ENCODE measurements around the gene YBX1.
"Not testable (repeated sequence)": the region's sequence is repeated elsewhere in the genome, so short reads cannot be mapped to it uniquely, and the experiment has no call there.

The YBX1 gene

GRCh38 chr1:42681741-42682483 is at the start of gene YBX1:
Gene YBX1 (plus strand): TSS chr1:42682418. CDS start chr1:42682566, 148 bp downstream.
- DNase-seq: peak; percentile 93 to 94

DNA sequence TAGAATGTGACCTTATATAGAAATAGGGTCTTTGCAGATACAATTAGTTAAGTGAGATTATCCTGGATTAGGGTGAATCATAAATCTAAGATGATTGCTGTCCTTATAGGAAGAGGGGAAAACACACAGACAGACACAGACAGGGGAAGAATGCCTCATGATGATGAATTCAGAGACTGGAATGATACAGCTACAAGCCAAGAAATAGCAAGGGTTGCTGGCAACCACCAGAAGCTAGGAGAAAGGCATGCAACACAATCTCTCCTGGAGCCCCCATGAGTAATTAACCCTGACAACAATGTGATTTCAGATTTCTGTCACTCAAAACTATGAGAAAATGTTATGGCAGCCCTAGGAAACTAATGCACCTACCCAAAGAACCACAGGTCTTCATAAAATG is 43.1 kb upstream of the YBX1 start:
- DNase-seq: no peak

DNA sequence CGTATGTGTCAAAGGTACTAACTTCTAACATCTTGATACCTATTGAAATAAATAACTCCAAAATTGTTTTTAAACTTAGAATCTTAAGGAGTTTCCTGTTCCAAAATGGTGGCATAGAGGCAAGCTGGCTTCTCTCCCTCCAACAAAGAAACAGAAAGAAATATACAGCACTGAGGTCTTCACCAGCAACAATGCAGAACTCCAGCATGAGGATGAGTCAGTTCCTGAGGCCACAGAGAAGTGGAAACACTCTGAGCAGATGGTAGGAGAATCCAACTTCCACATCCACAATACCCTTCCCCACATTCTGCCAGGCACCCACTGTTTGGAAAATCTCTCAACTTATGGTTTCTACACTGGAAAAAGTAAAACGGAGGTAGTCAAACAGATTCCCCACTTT is 36.2 kb upstream of the YBX1 start:
- DNase-seq: no peak

GRCh38 chr1:42657201-42657600 is 25.0 kb upstream of the YBX1 start:
- no peak for DNase-seq

DNA sequence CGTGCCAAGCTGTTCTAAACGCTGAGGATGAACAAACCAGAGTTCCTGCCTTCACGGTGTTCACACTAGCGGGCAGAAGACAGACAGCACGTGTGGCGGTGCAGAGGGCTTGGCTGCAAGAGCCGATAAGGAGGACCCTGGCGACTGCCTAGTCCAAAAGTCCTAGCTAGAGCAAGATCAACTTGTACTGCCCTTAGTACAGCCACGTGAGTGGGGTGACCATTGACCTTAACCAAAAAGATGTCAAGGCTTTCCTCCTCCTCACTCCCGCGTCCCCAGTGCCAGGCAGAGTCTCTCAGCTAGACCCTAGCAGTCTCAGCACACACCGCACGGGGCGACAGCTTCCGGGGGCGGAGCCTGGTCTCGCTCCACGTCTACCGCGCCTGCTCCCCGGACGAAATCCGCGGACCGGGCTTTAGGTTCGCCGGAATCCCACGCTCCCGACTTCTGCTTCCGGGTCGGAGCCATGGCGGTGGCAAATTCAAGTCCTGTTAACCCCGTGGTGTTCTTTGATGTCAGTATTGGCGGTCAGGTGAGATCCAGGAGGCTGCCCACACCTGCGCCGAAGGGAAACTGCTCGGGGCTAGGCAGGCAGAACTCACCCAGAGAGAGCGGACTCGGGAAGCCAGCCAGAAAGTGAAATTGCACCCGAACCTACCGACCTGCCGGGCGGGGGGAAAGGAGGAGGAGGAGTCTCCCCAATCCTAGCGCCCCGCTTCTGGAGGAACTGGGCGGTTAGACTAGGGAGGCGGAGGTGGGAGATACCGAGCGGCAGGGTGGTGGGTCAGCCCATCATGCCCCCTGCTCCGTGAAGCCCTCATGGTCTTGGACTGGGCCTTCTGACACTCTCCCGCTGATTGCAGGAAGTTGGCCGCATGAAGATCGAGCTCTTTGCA is 24.0 kb upstream of the YBX1 start, which contains the start of gene PPIH:
Gene PPIH (plus strand): TSS at position 443 of the 896 bp plus-strand sequence. CDS start 24 bp downstream, at position 467.
- DNase-seq: peak; percentile 93

DNA sequence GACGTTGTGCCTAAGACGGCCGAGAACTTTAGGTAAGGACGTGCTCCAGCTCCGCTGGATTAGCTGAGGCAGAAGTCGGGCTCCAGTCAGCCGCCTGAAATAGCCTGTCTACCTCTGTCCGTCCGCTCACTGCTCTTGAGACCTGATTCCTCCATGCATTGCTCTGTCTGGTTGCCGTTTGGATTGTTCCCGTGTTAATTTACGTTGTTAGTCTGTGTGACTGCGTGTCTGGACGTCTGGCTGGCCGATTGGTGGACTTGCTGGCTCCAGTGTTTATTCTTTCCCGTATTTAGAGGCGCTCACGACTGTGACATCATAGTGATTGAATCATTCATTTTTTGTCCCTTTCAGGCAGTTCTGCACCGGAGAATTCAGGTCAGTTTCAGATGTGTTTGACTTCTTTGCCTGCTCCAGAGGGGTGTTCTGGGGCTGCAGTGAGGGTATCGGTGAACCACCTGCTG is 23.3 kb upstream of the YBX1 start:
- DNase-seq: no peak

GRCh38 chr1:42660907-42661500 is 21.2 kb upstream of the YBX1 start:
- no peak for DNase-seq

- no peak for DNase-seq
Observed at GRCh38 chr1:42669936-42670335, 12.3 kb upstream of the YBX1 start.

DNA sequence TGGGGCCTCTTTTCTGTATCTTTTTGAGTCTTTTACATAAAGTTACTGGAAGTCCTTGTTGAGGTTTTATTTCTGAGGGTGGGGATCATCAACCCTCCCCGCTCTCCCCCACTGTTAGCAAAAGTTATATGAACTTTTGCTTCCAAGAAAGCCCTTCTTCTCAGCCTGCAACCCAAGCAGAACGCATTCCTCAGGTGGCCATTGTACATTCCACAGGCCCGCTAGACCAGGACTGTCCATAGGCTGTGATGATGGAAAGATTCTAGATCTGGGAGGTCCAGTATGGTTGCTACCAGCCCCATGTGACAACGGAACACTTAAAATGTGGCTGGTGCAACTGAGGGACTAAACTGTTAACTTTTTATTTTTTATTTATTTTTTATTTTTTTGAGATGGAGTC is 11.8 kb upstream of the YBX1 start:
- no peak for DNase-seq

DNA sequence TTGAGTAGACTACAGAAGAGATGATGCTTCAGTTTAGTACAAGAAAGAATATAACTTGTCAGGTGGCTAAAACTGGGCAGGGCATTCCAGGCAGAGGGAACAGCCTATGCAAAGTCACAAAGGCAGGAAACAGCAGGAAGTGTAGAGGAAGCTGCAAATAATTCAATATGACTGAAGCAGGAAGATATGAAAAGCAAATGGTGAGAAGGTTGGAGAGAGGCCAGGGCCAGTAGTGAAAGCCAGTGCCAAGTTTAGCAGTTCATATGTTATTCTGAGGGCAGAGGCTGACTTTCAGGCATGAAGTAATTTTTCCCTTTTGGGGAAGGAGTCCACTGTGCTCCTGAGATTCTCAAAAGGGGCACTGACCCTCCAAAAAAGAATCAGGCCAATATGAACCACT is 8.0 kb upstream of the YBX1 start:
- DNase-seq: no peak

DNA sequence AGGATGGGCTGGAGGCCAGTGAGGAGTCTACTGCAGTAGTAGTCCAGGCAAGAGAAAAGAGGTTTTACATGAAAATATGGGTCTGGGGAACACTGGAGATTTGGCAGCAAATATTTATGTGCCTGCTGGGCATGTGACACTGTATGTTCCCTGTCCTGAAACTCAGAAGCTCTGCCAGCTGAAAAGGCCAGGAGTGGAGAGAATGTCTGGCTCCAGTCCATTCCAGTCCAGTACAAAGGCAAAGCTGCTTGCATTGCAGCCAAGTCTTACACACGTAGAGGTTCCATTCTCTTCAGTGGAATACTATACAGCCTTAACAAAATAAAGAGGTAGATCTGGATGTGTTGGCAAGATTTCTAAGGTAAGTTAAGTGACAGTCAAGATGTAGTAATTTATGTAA is 7.5 kb upstream of the YBX1 start:
- DNase-seq: no peak

- DNase-seq: no peak
Observed at GRCh38 chr1:42675467-42675866, 6.8 kb upstream of the YBX1 start.

DNA sequence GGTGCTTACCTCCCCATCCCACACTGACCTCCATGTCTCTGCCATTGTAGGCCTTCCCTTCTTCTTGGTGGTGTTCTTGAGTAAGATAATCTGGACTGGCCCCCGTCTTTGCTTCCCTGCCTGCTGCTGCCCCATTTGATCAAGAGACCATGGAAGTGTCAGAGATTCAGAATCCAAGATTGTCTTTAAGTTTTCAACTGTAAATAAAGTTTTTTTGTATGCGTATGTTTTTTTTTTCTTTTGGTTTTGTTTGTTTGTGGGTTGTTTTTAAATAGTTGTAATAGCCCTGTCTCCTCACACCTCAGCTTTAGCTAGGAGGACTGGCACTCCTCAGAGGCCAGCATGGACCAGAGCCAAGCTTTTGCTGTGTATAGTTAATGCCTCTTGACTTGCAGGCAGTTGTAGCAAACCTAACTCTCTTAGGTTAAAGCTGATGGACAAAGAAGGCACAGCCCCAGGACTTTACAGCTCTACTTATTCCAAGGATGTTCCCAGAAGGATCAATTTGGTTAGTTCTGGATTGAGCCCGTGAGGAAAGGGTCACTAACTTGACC is 5.6 kb upstream of the YBX1 start:
- DNase-seq: no peak

DNA sequence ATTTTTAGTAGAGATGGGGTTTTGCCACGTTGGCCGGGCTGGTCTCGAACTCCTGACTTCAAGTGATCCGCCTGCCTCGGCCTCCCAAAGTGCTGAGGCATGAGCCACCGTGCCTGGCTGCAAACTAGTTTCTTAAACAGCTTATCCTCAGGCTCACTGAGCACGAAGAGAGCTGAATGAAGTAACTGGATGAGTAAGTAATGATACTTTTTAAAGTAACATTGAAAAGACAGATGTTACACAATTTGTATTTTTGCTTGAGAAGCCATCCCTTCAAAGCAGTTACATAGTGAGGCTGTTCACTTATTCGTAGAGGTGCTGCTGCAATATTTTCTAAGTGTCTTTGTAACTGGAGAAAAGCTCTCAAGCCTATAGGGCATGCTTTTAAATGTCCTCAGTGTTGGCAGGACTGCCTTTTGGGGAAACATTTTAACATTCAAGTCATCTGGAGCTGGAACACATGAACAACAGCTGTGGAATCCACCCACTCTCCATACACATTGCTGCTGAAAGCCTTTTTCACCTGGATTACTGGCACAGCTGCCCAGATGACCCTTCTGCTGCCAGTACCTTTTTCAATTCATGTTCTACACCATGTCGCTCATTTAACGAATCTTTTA is 2.7 kb upstream of the YBX1 start:
- no peak for DNase-seq

- no peak for DNase-seq
Observed at GRCh38 chr1:42680055-42680454, 2.2 kb upstream of the YBX1 start.

DNA sequence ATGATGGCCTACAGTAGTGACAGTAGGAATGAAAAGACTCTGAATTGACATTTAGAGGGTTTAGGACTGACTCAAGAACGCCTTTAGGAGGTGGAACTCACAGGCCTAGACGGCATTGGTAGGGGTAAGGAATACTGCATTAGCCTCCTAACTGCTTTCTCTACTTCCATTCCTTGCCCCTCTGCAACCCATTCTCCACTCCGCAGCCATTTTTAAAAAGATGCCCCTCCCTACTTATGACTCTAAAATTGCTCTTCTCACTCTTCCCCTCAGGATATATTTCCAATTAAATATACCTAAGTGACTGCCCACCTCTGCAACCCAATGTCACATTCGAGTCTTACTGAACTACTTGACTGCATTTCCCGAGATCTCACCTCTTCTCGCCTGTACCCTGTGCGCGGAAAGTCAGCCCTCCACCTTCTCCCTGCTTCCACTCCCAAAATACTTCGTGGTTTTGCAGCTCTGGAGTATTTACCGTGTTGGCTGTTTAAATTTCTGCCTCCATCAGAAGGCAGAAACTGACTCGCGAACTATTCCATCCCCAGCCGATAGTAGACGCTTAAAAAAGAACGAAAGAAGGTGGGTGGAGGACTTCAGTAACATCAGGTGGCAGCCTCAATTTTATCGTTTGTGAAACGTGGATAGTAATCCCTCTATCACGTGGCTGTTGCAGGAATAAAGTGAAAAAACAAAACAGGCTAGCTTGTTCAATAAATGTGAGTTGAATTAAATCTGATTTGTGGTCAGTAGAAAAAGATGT is 1.1 kb upstream of the YBX1 start:
- DNase-seq: peak in 1 of 2 experiments; percentile 10

DNA sequence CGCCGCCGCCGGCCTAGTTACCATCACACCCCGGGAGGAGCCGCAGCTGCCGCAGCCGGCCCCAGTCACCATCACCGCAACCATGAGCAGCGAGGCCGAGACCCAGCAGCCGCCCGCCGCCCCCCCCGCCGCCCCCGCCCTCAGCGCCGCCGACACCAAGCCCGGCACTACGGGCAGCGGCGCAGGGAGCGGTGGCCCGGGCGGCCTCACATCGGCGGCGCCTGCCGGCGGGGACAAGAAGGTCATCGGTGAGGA is 193 bp downstream of the YBX1 start:
- DNase-seq: not testable (repeated sequence)

DNA sequence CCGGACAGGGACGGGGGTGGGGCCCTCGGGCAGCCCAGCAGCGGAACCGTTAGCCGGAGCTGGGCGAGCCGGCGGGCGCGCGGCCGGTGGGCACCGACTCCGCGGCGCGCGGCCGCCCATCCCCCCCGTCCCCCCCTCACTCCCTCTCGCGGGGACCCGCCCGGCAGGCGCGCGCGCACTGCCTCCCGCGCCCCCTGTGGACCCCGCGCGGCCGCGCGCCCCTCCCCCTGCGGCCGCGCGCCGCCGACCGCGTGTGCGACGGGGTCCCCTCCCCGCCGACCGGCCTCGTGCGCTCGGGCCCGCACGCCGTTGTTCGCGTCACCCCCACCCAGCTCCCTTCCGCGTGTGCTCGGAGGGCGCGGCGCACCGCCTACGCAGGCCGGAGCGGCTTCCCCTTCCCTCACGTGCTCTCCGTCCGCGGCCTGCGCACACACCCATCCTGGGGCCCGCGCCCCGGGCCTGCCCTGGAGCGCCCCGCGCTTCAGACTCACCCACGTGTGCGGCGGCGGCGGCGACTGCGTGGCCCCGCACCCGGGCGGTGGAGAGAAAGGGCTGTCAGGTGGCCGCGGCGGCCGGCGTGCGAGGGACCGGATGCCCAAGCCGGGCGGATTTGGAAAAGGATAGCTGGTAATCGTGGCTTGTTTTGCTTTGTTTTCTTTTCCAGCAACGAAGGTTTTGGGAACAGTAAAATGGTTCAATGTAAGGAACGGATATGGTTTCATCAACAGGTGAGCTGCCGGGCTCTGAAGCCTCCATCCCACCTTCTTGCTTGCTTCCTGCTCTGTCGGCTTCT is 717 bp downstream of the YBX1 start:
- peak; percentile 44 to 52 for DNase-seq

DNA sequence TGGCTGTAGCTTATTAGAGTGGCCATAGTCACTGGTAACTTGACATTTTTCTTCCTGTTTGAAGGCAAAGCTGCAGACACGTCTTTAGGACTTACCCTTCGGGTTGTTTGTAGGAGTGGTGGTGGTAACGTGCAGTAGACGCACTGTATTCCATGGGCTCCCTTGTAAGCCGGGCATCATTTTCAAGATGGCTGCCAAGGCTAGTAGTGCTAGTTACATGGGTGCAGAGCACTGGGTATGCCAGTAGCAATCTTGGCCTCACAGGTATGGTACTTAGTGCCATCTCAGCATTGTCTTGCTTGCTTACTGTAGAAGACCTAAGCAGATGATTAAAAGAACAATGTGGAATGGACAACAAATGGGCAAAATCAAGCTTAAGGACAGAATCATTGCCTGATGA is 1.9 kb downstream of the YBX1 start:
- DNase-seq: no peak

DNA sequence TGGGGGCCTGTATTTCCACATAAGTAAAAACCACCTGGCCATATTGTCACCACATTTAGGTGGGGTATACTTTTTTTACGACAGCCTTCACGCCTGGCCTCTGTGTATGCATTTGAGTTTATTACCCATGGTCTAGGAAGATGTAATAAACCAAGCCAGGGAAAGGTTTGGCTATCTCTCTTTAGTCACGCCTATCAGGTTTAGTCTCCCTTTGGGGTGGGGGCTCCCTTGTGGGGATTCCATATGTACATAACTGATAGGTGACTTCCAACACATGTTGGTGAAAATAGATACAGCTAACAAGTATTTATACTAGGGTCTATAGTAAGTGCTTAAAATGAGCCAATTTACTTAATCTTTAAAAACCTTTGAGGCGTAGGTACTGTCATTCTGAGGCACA is 4.2 kb downstream of the YBX1 start:
- no peak for DNase-seq

DNA sequence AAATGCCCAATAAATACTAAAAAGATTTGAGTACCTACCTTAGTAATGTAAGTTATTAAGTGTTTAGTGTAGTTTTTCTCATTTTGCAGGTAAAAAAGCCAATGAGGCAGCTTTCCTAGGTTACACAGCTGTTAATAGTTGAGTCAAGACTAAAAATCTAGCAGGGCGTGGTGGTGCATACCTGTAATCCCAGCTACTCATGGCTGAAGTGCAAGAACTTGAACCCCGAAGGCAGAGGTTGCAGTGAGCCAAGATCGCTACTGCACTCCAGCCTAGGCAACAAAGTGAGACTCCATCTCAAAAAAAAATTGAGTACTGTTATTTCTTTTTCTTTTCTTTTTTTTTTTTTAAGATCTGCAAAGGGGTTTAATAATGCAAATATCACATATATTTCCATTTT is 7.7 kb downstream of the YBX1 start:
- no peak for DNase-seq
